HL-60 (cell line): ENCODE results near the gene NEK3.

Experiments used
- POLR2AphosphoS5 ChIP-seq: IDR thresholded peaks from 2 replicates; pipeline ENCODE4 v1.6.1; 2012; ENCODE audit warnings: low read depth
- TF ChIP-seq, protein P1 (sequence below): IDR thresholded peaks from one replicate; pipeline ENCODE4 v1.5.1; 2011; ENCODE audit warnings: low read length, control low read depth, inconsistent platforms; ENCODE audit not compliant: insufficient read depth

DNA sequence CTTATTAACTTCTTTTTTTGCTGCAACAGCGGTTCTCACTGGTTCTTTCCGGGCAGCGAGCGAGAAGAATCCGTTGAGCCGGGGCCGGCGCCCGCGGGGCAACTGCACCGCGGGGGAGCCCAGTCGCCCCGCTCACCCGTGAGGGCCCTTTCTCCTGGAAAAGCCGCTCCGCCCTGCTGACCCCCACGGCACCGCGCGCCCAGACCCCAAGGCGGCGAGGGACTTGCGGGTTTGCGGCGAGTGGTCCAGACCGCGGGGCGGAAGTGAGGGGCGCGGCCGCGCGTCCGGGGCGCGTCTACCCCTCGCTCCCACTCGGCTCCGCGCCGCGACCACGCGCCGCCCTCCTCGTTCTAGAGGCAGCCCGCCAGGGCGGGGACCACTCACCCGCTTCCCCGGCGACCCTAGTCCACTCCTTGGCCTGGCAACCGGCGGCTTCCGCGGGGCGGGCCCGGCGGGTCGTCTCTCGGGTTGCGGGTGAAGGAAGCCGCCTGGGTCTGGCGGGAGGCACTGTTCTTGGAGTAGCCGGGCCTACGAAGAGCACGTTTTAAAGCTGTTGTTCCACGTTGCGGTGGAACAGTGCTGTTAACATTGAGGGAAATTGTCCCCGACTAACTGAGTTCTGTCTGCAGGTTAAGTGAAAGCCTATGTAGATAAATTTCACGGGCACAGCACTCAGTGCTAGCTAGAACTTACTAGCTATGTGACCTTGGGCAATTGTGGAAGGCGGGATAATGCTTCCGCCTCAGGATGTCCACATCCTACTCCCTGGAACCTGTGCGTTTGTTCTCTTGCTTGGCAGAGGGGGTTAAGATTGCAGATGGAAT is at the start of gene NEK3:
- TF ChIP-seq, protein P1, sequence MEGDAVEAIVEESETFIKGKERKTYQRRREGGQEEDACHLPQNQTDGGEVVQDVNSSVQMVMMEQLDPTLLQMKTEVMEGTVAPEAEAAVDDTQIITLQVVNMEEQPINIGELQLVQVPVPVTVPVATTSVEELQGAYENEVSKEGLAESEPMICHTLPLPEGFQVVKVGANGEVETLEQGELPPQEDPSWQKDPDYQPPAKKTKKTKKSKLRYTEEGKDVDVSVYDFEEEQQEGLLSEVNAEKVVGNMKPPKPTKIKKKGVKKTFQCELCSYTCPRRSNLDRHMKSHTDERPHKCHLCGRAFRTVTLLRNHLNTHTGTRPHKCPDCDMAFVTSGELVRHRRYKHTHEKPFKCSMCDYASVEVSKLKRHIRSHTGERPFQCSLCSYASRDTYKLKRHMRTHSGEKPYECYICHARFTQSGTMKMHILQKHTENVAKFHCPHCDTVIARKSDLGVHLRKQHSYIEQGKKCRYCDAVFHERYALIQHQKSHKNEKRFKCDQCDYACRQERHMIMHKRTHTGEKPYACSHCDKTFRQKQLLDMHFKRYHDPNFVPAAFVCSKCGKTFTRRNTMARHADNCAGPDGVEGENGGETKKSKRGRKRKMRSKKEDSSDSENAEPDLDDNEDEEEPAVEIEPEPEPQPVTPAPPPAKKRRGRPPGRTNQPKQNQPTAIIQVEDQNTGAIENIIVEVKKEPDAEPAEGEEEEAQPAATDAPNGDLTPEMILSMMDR, result no peak
- TF ChIP-seq POLR2AphosphoS5, result peak; percentile 71
